GM12878 (cell line): ENCODE data around the gene AKAP13. TPM values are rescaled to one million over a fixed set of nuclear protein-coding genes. Genes with fewer than 3 reads are reported as not detected.

Experiments
- ATAC-seq: fragments of 200-7000 bp; cut with Tn5 transposase; 3 replicates; pipeline ENCODE4 v1.9.1; 2020; ENCODE audit warnings: mild to moderate bottlenecking, moderate library complexity
- BruUV-seq: library from RNA; stranded (reverse); fragments of 400-500 nt; replicated peaks from 2 replicates; lab custom pipeline; 2021; lab: Mats Ljungman, UMichigan
- CTCF ChIA-PET: fragments of 300-600 bp; sonication (Branson Sonifier 250); formaldehyde crosslinking; extraction: SDS; loops from one replicate; lab custom pipeline; 2021; ENCODE audit warnings: inconsistent platforms; lab: Yijun Ruan, JAX
- POLR2A ChIA-PET: fragments of 350-600 bp; formaldehyde crosslinking; extraction: SDS; loops from one replicate; lab custom pipeline; 2021; ENCODE audit warnings: inconsistent platforms; lab: Charles Lee
- RAD21 ChIA-PET: fragments of 300-600 bp; sonication (Branson Sonifier 250); formaldehyde crosslinking; loops from one replicate; lab custom pipeline; 2023; ENCODE audit warnings: antibody characterized with exemption; ENCODE audit not compliant: unreplicated experiment; lab: Charles Lee
- SMC1A ChIA-PET: fragments of 300-600 bp; sonication (Branson Sonifier 250); formaldehyde crosslinking; loops from one replicate; lab custom pipeline; 2023; ENCODE audit not compliant: unreplicated experiment, uncharacterized antibody; lab: Charles Lee
- DNase-seq: peaks from one replicate; pipeline ENCODE4 v3.0.0-alpha.2; 2011; ENCODE audit warnings: low read depth, low spot score
- FAIRE-seq: peaks from 3 replicates; lab custom pipeline; 2011; peaks lifted over from hg19 to GRCh38; lab: Jason Lieb, UNC
- H2AFZ ChIP-seq: 2 replicates; pipeline ENCODE4 v1.6.0; 2011; ENCODE audit warnings: low read depth, low read length, control low read depth; ENCODE audit not compliant: control insufficient read depth
- H3K27ac ChIP-seq: 2 replicates; pipeline ENCODE4 v1.5.1; 2011; ENCODE audit warnings: control low read depth; ENCODE audit not compliant: control insufficient read depth, insufficient read depth
- H3K27me3 ChIP-seq, 2 experiments: replicated peaks in 1 of 2; 2 replicates each; pipeline versions ENCODE4 v1.6.0 to v1.6.1; 2011; ENCODE audit warnings: low read length in 1 of 2; ENCODE audit not compliant: control insufficient read depth in 2 of 2, insufficient read depth in 2 of 2
- H3K36me3 ChIP-seq, 2 experiments: 2 replicates each; pipeline ENCODE4 v1.5.1; 2011; ENCODE audit warnings: low read length in 1 of 2; ENCODE audit not compliant: control insufficient read depth in 2 of 2, insufficient read depth in 2 of 2
- H3K4me1 ChIP-seq: 2 replicates; pipeline ENCODE4 v1.6.1; 2011; ENCODE audit warnings: mild to moderate bottlenecking, low read length, moderate library complexity, mixed read lengths; ENCODE audit not compliant: control insufficient read depth, insufficient read depth
- H3K4me2 ChIP-seq: 2 replicates; pipeline ENCODE4 v1.6.0; 2011; ENCODE audit warnings: control low read depth; ENCODE audit not compliant: control insufficient read depth, insufficient read depth
- H3K4me3 ChIP-seq: fragments of 200-600 bp; sonication (generic); 2 replicates; pipeline ENCODE4 v1.5.1; 2016
- H3K79me2 ChIP-seq: 2 replicates; pipeline ENCODE4 v1.6.0; 2011; ENCODE audit warnings: low read length; ENCODE audit not compliant: control insufficient read depth, insufficient read depth
- H3K9ac ChIP-seq: 2 replicates; pipeline ENCODE4 v1.8.0; 2011; ENCODE audit warnings: low read length, control low read depth, mixed read lengths; ENCODE audit not compliant: control insufficient read depth, insufficient read depth
- H3K9me3 ChIP-seq: replicated peaks from 3 replicates; pipeline ENCODE4 v1.5.1; 2011; ENCODE audit warnings: mild to moderate bottlenecking, low read length; ENCODE audit not compliant: control insufficient read depth, insufficient read depth
- H4K20me1 ChIP-seq: 2 replicates; pipeline ENCODE4 v1.6.0; 2011; ENCODE audit not compliant: control insufficient read depth, insufficient read depth
- BRCA1 ChIP-seq: IDR thresholded peaks from 2 replicates; pipeline ENCODE4 v1.6.1; 2011; ENCODE audit warnings: low read depth, low read length, improper control_type of control experiment
- CBX3 ChIP-seq: fragments of 200-600 bp; sonication (generic); IDR thresholded peaks from 2 replicates; pipeline ENCODE4 v1.6.1; 2016; ENCODE audit warnings: low read depth, borderline replicate concordance
- CHD2 ChIP-seq: IDR thresholded peaks from 2 replicates; pipeline ENCODE4 v1.6.1; 2011; ENCODE audit warnings: low read depth, low read length, improper control_type of control experiment, borderline replicate concordance
- DPF2 ChIP-seq: fragments of 450-650 bp; IDR thresholded peaks from 2 replicates; pipeline ENCODE4 v1.6.1; 2017; ENCODE audit warnings: mild to moderate bottlenecking
- ESRRA ChIP-seq: IDR thresholded peaks from 2 replicates; pipeline ENCODE4 v1.6.1; 2012; ENCODE audit warnings: mild to moderate bottlenecking, low read length, improper control_type of control experiment
- HDAC2 ChIP-seq: fragments of 200-600 bp; sonication (generic); IDR thresholded peaks from 2 replicates; pipeline ENCODE4 v1.6.1; 2017
- IKZF2 ChIP-seq, 2 experiments: fragments of 450-650 bp; IDR thresholded peaks; 2 replicates each; pipeline ENCODE4 v1.6.1; 2017; ENCODE audit warnings: mild to moderate bottlenecking in 2 of 2, moderate library complexity in 2 of 2
- IRF4 ChIP-seq: IDR thresholded peaks from 2 replicates; pipeline ENCODE4 v1.6.1; 2011; ENCODE audit warnings: low read depth, low read length
- LARP7 ChIP-seq: fragments of 450-650 bp; IDR thresholded peaks from 2 replicates; pipeline ENCODE4 v1.6.1; 2017; ENCODE audit warnings: mild to moderate bottlenecking
- NBN ChIP-seq: fragments of 450-650 bp; IDR thresholded peaks from 2 replicates; pipeline ENCODE4 v1.6.1; 2016
- NR2F1 ChIP-seq: fragments of 450-650 bp; conservative IDR thresholded peaks from 2 replicates; pipeline ENCODE4 v1.6.1; 2017; ENCODE audit warnings: mild to moderate bottlenecking
- PML ChIP-seq: IDR thresholded peaks from 2 replicates; pipeline ENCODE4 v1.6.1; 2012; ENCODE audit warnings: low read length, inconsistent platforms
- RBBP5 ChIP-seq: fragments of 200-600 bp; sonication (generic); conservative IDR thresholded peaks from 2 replicates; pipeline ENCODE4 v1.6.1; 2016
- SMARCA5 ChIP-seq: fragments of 450-650 bp; IDR thresholded peaks from 2 replicates; pipeline ENCODE4 v1.6.1; 2017; ENCODE audit warnings: mild to moderate bottlenecking
- ZNF24 ChIP-seq: fragments of 450-650 bp; IDR thresholded peaks from 2 replicates; pipeline ENCODE4 v1.6.1; 2017; ENCODE audit warnings: antibody characterized with exemption, mild to moderate bottlenecking
- ZNF384 ChIP-seq: IDR thresholded peaks from 2 replicates; pipeline ENCODE4 v1.6.1; 2012; ENCODE audit warnings: low read depth, mild to moderate bottlenecking, low read length, improper control_type of control experiment, borderline replicate concordance
- ZZZ3 ChIP-seq: IDR thresholded peaks from 2 replicates; pipeline ENCODE4 v1.6.1; 2011; ENCODE audit warnings: low read depth; ENCODE audit not compliant: control insufficient read depth, insufficient read length
- WGBS: methylation state at CpG from one replicate; pipeline ENCODE4 v1.1.6; 2016; ENCODE audit warnings: low lambda C conversion rate; ENCODE audit not compliant: insufficient replicate concordance, insufficient coverage; ENCODE audit errors: missing lambda C conversion rate; 5-methylcytosine and 5-hydroxymethylcytosine counted together
- in situ Hi-C: fragments of 300-500 bp; cut with MboI; formaldehyde crosslinking; loops from 9 replicates; pipeline ENCODE4 v1.14.3; 2018; ENCODE audit warnings: mixed read lengths
- intact Hi-C: fragments of 100-400 bp; cut with micrococcal nuclease; formaldehyde crosslinking; loops from one replicate; pipeline ENCODE4 v1.14.2; 2022; ENCODE audit not compliant: unreplicated experiment
- polyA plus RNA-seq, 11 experiments: library from polyadenylated mRNA; depleted of rRNA in 4 of 11; unstranded in 6 of 11; stranded (reverse) in 5 of 11; fragments of >200 nt; fragmentation: Nextera tagmentation in 4 of 11; fragmentation: Illumina TruSeq in 1 of 11; extraction: Ambion mirVana in 4 of 11; extraction: Trizol in 1 of 11; gene quantifications; 1 replicate in 1 of 11; 2 replicates in 10 of 11; pipeline versions ENCODE4 v1.2.1 to v1.2.3, GENCODE V29; 2011 to 2016; ENCODE audit warnings: inconsistent platforms in 2 of 11, missing spikeins in 2 of 11, low read depth in 1 of 11
- total RNA-seq, 4 experiments: library from RNA; depleted of rRNA in 3 of 4; stranded (reverse); fragments of >200 nt in 3 of 4; fragmentation: Illumina TruSeq in 1 of 4; extraction: Trizol in 1 of 4; gene quantifications; 2 replicates each; pipeline versions ENCODE4 v1.2.1 to v1.2.3, GENCODE V29; 2013 to 2021
- TF ChIP-seq, protein P1 (sequence below): IDR thresholded peaks from 2 replicates; pipeline ENCODE4 v1.6.1; 2012; ENCODE audit warnings: low read length, inconsistent platforms

AKAP13 gene
- total and polyA plus RNA-seq, 10 of the 15 experiments (the other 5 are each of a cell fraction or from before 2014, with no cell fraction given), result 14.4 to 74.9 (median 55.1) TPM

DNA sequence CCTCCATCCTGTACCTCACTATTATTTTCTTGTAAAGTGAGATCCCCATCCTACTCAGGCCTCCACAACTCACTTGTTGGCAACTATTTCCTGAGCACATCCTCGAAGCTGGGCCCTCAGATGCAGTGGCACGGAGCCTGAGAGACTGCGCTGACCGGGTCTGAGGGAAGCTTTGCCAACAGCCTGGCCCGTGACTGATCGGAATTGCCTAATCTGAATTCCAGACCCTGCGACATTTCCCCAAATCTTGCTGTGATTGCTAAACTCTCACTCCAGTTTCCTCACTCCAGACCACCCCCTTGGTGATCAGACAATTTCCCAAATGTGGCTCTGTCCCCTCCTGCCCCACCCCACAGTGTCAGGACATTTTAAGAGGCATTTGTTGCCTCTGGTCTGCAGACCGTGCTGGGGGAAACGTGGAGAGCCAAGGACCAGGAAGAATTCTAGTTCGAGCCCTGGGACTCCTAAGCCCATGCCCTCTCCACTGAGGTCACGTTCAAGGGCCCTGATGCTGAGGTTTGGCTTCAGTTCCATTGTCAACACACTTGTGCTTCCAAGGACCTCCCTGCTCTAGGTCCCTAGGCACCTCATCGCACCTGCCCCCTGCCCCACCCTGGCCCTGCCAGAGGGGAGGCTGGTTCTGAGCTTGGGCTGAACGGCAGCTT is 391.5 kb downstream of the AKAP13 start:
- Histone ChIP-seq H3K36me3 (no peaks in the 10 kb centered on the region; a peak in 1 of 4 replicates), H2AFZ (no peak overlapping the region), H3K4me2 (no peak overlapping the region), H3K27me3 (no peaks in the 10 kb centered on the region), H3K79me2 (no peaks in the 10 kb centered on the region), H3K9ac (no peak overlapping the region), H3K4me1 (no peaks in the 10 kb centered on the region), H3K4me3 (no peak overlapping the region), H3K9me3 (no peaks in the 10 kb centered on the region; the same call in 2 of the 3 replicates), H3K27ac (no peak overlapping the region), H4K20me1 (no peaks in the 10 kb centered on the region)
- RAD21 ChIA-PET, result no interaction called here
- intact Hi-C loops, result no loop called here
- ATAC-seq, result no peak
- SMC1A ChIA-PET, result no interaction called here
- POLR2A ChIA-PET, result no interaction called here
- TF ChIP-seq LARP7, result no peak
- TF ChIP-seq ZZZ3, result no peak
- no peak for TF ChIP-seq ZNF24
- CTCF ChIA-PET, result no interaction called here
- no TSS peak for BruUV-seq
- WGBS, result 67% methylated on average over 13 of the region's 13 CpGs
- in situ Hi-C loops, result no loop called here
- DNase-seq, result no peak
- FAIRE-seq, result no peak

DNA sequence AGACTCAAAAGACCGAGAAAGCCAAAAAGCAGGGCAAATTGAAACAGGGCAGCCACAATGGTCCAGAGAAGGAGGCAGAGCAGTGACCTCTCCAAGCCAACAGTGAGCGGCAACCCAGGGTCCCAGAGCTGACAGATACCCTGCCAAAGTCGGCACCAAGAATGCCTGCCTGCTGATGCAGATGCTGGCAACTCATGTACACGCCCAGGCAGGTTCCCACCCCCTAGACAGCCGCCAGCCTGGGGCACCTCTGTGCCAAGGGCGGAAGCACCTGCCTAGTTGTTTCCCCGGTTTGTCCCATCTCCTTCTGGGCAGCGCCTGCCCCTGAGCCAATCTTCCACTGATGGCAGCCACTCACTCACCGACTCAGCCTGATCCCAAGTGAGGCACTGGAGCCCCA is 392.3 kb downstream of the AKAP13 start:
- ChIA-PET RAD21 (no interaction called here), POLR2A (no interaction called here), CTCF (no interaction called here), SMC1A (no interaction called here)
- H2AFZ ChIP-seq, result no peak overlapping the region
- no TSS peak for BruUV-seq
- FAIRE-seq (no peak), DNase-seq (no peak), ATAC-seq (no peak)
- H3K4me2 ChIP-seq, result no peak overlapping the region
- no peaks in the 10 kb centered on the region; the same call in 1 of the 2 replicates for H4K20me1 ChIP-seq
- no peaks in the 10 kb centered on the region; the same call in 2 of the 3 replicates for H3K9me3 ChIP-seq
- no peak overlapping the region for H3K4me3 ChIP-seq
- H3K4me1 ChIP-seq, result no peaks in the 10 kb centered on the region
- no peak overlapping the region for H3K27ac ChIP-seq
- intact Hi-C loops, result no loop called here
- no peaks in the 10 kb centered on the region for H3K27me3 ChIP-seq
- H3K79me2 ChIP-seq, result no peaks in the 10 kb centered on the region
- no peaks in the 10 kb centered on the region; a peak in 1 of 4 replicates for H3K36me3 ChIP-seq
- 82% methylated on average over 9 of the region's 9 CpGs for WGBS
- in situ Hi-C loops, result no loop called here
- H3K9ac ChIP-seq, result no peak overlapping the region
- TF ChIP-seq IKZF2 (IDR thresholded peaks at IDR 0.05) (no peak), IRF4 (no peak), CHD2 (no peak), ESRRA (no peak), PML (no peak), HDAC2 (no peak), BRCA1 (no peak), CBX3 (no peak), DPF2 (no peak), NBN (no peak), ZZZ3 (no peak), SMARCA5 (no peak), ZNF384 (no peak), NR2F1 (no peak), RBBP5 (no peak)
- TF ChIP-seq, protein P1, sequence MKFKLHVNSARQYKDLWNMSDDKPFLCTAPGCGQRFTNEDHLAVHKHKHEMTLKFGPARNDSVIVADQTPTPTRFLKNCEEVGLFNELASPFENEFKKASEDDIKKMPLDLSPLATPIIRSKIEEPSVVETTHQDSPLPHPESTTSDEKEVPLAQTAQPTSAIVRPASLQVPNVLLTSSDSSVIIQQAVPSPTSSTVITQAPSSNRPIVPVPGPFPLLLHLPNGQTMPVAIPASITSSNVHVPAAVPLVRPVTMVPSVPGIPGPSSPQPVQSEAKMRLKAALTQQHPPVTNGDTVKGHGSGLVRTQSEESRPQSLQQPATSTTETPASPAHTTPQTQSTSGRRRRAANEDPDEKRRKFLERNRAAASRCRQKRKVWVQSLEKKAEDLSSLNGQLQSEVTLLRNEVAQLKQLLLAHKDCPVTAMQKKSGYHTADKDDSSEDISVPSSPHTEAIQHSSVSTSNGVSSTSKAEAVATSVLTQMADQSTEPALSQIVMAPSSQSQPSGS, result no peak
